GM19455 (cell line): ENCODE measurements around the gene TBC1D5.
"Not testable (repeated sequence)": the region's sequence is repeated elsewhere in the genome, so short reads cannot be mapped to it uniquely, and the experiment has no call there.

ENCODE experiments used
- ATAC-seq: cut with Tn5 transposase; IDR thresholded peaks from one replicate; pipeline ENCODE4 v1.9.1; 2021; ENCODE audit not compliant: unreplicated experiment

TBC1D5 gene

GRCh38 chr3:17494117-17494809, 248.2 kb downstream of the TBC1D5 start:
- ATAC-seq, result no peak

DNA sequence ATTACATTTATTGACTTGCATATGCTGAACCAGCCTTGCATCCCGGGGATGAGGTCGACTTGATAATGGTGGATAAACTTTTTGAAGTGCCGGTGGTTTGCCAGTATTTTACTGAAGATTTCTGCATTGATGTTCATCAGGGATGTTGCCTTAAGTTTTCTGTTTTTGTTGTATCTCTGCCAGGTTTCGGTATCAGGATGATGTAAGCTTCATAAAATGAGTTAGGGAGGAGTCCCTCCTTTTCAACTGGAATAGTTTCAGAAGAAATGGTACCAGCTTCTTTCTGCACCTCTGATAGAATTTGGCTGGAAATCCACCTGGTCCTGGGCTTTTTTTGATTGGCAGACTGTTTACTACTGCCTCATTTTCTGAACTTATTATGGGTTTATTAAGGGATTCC, 250.8 kb downstream of the TBC1D5 start:
- ATAC-seq, result no peak

DNA sequence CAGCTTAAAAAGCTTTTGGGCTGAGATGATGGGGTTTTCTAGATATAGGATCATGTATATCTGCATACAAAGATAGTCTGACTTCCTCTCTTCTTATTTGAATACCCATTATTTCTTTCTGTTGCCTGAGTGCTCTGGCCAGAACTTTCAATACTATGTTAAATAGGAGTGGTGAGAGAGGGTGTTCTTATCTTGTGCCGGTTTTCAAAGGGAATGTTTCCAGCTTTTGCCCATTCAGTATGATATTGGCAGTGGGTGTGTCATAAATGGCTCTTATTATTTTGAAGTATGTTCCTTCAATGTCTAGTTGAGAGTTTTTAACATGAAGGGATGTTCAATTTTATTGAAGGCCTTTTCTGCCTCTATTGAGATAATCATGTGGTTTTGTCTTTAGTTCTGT, 251.2 kb downstream of the TBC1D5 start:
- not testable (repeated sequence) for ATAC-seq

- ATAC-seq, result no peak
Observed at GRCh38 chr3:17489139-17489538, 253.3 kb downstream of the TBC1D5 start.

DNA sequence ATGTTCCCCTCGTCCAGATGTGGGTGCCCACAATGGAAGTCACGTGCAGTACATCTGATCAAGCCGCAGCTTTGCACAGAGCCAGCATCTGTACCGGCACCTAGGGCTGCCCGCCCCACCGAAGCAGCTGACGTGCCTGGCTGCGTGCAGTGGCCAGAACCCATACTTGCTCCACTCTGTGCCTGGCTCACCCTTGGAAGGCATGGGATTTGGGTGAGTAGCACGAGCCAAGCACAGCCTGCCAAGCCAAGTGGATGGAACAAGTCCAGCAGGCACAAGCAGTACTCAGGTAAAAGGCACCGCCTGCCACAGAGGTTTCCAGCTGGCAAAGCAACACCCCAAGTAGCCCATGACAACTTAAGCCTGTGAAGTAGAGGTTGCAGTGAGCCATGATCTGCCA, 261.3 kb downstream of the TBC1D5 start:
- no peak for ATAC-seq

DNA sequence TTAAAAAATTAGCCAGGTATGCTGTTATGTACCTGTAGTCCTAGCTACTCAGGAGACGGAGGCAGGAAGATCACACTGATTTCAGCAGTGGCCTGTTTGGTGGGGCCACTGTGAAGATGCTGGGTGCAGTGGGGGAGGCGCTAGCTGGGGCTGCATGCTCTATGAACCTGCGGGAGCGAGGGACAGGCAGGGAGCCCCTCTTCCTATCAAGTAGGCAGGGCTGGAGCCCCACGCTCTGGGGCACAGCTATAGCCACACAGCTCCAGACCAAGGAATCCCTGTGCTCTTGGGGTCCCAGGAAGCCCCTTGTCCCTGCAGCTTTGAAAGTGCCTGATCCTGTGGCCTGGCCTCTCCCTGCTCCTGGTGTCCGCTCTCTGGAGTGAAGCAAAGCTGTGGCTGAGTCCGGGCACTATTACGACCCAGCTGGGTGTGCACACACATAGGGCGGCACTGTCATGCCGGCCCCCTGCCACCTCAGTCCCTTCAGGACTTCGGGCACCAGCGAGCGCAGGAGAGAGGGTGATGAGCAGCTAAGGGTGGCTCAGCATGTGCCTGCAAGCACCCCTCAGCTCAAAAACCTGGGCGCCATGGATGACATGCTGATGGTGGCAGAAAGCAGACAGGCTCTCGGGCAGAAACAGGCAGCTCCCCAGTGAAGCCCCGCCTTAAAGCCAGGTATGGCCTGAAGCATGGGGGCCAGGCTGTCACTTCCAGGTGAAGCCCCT, 262.6 kb downstream of the TBC1D5 start:
- ATAC-seq, result no peak

DNA sequence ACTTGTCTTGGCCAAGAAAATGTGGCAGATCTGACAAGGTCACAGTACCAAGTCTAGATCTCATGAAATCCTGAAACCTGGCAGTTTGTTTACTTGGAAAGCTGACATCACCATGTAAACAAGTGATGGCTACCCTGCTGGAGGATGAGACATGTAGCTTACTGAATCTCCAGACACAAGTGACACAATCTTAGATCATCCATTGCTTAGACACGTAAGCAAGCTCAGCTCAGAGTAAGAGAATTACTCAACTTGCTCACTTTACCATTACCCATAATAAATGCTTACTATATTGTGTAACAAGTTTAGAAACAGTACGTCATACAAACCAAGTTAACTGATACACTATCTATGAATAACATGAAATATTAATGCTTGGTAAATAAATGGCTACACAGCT, 263.8 kb downstream of the TBC1D5 start:
- no peak for ATAC-seq

DNA sequence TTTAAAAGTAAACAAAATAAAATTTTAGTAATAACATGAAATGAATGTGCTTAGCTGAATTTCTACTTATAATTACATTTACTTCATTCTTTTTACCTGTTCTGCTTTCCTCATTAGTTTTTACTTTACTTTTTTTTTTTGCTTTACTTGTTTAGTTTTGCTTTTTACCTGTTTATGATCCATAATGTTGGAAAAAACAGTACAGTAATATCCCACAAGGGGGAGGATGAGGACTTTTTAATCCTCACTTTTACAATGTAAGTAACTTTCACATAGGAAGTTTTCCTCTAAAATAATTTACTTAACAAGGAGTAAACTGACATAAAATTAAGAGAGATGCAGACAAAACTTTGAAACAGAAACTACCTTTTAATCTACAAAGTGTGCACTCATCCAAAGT, 268.7 kb downstream of the TBC1D5 start:
- ATAC-seq, result no peak

DNA sequence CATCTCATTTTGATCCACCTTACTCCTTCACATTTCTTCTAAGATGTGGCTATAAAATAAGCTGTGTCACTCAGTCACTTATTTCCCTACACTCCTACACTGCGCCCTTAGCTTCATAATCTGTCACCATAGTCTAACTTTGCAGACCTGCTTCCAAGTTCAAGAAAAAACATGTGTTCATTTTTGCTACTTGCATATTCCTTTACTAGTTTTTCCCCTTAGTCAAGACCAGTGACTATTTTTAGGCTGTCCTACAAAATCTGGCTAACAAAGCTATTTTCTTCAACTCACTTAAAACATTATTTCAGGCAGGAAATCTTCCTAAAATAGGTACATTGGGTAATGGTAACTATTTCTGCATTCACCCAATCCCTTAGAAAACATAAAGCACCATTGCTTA, 272.5 kb downstream of the TBC1D5 start:
- ATAC-seq, result no peak

- no peak for ATAC-seq
Observed at GRCh38 chr3:17469520-17469919, 272.9 kb downstream of the TBC1D5 start.

GRCh38 chr3:17466028-17466427, 276.4 kb downstream of the TBC1D5 start:
- ATAC-seq, result no peak

DNA sequence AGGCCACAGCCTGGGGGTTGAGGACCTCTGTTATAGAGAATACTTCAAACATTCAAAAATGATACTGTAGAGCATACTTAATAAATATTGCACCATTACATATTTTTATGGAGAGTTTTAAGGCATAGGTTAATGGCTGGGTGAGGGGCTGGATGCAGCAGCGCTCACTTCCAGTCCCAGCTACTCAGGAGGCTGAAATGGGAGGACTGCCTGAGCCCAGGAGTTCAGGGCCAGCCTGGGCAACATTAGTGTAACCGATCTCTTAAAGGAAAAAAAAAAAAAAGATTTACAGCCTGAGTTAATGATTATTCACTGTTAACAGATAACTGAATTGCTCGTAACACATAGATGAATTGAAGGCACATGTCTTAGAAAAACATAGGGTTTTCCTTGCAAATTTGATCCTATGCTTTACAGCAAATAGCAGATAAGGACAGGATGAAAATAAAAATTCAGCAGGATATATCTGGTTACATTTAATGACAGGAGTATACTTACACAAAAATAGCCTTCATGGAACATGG, 282.9 kb downstream of the TBC1D5 start:
- no peak for ATAC-seq

GRCh38 chr3:17456650-17457049, 285.8 kb downstream of the TBC1D5 start:
- ATAC-seq, result no peak

- no peak for ATAC-seq
Observed at GRCh38 chr3:17456046-17456445, 286.4 kb downstream of the TBC1D5 start.

GRCh38 chr3:17444865-17445264, 297.6 kb downstream of the TBC1D5 start:
- no peak for ATAC-seq

DNA sequence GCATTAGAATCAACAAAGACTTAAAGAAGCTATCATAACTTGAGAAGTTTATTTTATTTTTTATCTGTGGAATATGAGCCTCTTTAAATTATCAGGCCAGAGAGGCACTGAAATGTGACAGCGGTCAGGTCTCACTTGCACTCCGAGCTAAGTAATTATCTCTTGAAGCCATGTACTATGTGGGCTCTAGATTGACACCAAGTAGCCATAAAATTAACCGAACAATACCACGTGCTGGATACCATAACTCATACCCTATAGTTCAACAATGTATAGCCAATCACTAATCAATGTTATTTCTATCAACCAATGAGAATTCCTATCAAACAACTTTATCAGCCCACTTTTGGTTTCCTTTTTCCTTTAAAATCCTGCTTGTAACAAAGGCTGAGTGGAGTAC, 299.3 kb downstream of the TBC1D5 start:
- ATAC-seq, result no peak

DNA sequence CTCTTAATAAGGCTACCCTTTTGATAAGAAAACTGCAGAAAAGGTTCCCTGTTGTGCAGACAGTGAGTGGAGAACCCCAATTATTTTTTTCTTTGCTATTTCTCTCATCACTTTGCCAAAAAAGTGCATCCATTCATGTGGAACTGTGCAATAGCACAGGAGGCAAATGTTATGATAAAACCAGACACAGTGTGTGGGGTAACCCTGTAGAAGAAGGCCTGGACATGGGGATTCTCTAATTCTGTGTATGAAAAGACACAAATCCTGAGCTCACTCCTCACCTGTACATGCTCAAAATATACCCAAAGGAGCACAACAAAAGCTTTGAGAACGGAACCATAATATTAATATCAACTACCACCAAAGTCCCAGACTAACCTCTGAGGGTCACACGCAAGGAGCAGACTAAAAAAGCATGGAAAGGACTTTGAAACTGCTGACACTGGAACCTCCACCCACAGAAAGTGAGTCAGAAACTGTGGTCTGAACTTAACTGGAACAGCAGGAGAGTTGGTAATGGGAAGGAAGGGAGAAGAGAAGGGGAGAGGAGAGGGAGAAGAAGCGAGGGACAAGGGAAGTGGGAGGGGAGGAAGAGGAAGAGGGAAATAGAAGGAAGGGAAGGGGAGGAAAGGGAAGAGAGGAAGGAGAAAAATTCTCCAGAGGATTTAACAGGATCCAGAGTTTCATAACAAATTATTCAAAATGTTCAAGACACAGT, 299.9 kb downstream of the TBC1D5 start:
- no peak for ATAC-seq

GRCh38 chr3:17433876-17434275, 308.6 kb downstream of the TBC1D5 start:
- no peak for ATAC-seq

- no peak for ATAC-seq
Observed at GRCh38 chr3:17432236-17432635, 310.2 kb downstream of the TBC1D5 start.

DNA sequence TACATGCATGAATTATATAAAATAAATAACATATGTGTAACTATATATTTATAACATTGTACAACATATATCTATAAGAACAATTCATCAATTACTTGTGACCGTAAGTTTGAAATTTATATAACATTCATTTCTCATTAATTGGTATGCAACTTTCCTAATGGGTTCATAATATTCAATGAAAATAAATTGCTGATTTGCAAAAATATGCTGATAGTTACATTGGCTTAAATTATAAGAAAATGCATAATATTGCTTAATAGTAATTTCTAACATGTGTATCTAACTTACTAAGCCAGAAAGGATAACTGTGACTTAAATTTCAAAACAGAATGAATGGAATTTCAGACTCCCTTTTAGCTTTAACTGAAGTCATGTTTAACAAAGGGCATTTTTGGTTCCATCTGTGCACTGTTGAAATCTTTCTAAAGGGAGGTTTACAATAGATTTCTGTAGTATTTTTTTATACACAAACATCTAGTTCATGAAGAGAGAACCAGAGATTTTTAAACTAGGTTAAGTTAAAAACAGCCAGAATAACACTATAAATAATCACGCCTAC, 310.9 kb downstream of the TBC1D5 start:
- no peak for ATAC-seq

GRCh38 chr3:17431004-17431403, 311.4 kb downstream of the TBC1D5 start:
- no peak for ATAC-seq

DNA sequence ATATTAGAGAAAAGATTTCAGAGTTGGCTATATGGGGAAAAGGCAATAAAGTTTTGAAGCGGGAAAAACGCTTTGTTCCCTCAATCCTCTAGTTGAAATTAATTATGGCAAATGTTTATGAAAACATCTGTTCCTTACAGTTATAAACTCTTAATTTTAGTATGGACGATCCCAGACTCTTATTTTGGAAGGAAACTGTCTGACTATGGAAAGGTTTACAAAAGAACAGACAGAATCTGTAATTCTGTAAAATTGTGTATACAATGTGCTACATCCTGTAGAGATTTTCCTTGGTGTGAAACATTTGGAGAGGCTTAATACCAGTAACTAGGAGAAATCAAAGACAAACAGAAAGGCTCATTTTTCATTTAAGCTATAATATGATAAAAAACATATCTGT, 311.8 kb downstream of the TBC1D5 start:
- no peak for ATAC-seq
